WERI-Rb-1 (cell line): Measurements from ENCODE around the gene IDS.
A peak's percentile ranks its signal among the peaks of the same experiment; 100 is the strongest.
"Not testable (repeated sequence)": the region's sequence is repeated elsewhere in the genome, so short reads cannot be mapped to it uniquely, and the experiment has no call there.

ENCODE experiments used
- DNase-seq: peaks from one replicate; pipeline ENCODE4 v3.0.0-alpha.2; 2020
- H3K27ac ChIP-seq: fragments of 250-450 bp; sonication (Bioruptor Pico); 2 replicates; pipeline ENCODE4 v1.5.1; 2020; ENCODE audit warnings: mild to moderate bottlenecking, moderate library complexity
- H3K27me3 ChIP-seq: fragments of 250-450 bp; sonication (Bioruptor Pico); 2 replicates; pipeline ENCODE4 v1.5.1; 2021; ENCODE audit warnings: mild to moderate bottlenecking, low read depth, moderate library complexity; ENCODE audit not compliant: insufficient read depth, severe bottlenecking
- H3K36me3 ChIP-seq: fragments of 250-450 bp; sonication (Bioruptor Pico); 2 replicates; pipeline ENCODE4 v1.5.1; 2020; ENCODE audit warnings: mild to moderate bottlenecking, moderate library complexity
- H3K4me3 ChIP-seq: 2 replicates; pipeline ENCODE4 v1.5.1; 2011; ENCODE audit warnings: low read depth, mild to moderate bottlenecking, control low read depth, low read length
- H3K9me3 ChIP-seq: fragments of 250-450 bp; sonication (Bioruptor Pico); 2 replicates; pipeline ENCODE4 v1.5.1; 2021; ENCODE audit warnings: mild to moderate bottlenecking, moderate library complexity; ENCODE audit not compliant: severe bottlenecking
- TF ChIP-seq, protein P1 (sequence below): IDR thresholded peaks from 2 replicates; pipeline ENCODE4 v1.5.1; 2011; ENCODE audit warnings: low read depth, mild to moderate bottlenecking, control low read depth, inconsistent platforms, low read length

IDS gene

DNA sequence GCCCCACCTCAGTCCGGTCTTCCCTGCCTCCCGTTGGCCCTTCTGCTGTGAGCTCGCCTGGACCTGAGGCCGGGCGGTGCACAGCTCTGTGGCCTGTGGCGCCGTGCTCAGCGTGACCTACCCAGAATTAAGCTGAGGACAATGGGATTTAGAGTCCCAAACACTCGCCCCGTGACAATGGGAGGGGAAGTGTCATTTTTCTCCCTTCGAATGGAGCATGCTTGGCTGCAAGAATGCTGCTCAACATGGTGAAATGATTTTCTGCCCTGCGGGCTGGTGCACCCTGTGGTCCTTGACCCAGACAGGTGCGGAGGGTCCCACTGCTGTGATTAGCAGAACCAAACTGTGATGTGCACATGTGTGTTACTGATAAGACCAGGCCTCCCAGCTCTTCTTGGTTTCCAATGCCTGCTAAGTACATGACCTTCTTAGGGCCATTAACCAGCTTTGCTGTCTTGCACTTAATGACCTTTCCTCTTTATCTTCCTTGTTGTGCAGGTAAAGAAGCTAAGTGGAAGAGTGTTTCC is 36.5 kb upstream of the IDS start:
- Histone ChIP-seq H3K9me3 (no peaks in the 10 kb centered on the region), H3K36me3 (no peaks in the 10 kb centered on the region), H3K27ac (peak overlapping the region; percentile 74), H3K27me3 (no peaks in the 10 kb centered on the region), H3K4me3 (peak overlapping the region; percentile 62)
- TF ChIP-seq, protein P1, sequence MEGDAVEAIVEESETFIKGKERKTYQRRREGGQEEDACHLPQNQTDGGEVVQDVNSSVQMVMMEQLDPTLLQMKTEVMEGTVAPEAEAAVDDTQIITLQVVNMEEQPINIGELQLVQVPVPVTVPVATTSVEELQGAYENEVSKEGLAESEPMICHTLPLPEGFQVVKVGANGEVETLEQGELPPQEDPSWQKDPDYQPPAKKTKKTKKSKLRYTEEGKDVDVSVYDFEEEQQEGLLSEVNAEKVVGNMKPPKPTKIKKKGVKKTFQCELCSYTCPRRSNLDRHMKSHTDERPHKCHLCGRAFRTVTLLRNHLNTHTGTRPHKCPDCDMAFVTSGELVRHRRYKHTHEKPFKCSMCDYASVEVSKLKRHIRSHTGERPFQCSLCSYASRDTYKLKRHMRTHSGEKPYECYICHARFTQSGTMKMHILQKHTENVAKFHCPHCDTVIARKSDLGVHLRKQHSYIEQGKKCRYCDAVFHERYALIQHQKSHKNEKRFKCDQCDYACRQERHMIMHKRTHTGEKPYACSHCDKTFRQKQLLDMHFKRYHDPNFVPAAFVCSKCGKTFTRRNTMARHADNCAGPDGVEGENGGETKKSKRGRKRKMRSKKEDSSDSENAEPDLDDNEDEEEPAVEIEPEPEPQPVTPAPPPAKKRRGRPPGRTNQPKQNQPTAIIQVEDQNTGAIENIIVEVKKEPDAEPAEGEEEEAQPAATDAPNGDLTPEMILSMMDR, result no peak
- no peak for DNase-seq

DNA sequence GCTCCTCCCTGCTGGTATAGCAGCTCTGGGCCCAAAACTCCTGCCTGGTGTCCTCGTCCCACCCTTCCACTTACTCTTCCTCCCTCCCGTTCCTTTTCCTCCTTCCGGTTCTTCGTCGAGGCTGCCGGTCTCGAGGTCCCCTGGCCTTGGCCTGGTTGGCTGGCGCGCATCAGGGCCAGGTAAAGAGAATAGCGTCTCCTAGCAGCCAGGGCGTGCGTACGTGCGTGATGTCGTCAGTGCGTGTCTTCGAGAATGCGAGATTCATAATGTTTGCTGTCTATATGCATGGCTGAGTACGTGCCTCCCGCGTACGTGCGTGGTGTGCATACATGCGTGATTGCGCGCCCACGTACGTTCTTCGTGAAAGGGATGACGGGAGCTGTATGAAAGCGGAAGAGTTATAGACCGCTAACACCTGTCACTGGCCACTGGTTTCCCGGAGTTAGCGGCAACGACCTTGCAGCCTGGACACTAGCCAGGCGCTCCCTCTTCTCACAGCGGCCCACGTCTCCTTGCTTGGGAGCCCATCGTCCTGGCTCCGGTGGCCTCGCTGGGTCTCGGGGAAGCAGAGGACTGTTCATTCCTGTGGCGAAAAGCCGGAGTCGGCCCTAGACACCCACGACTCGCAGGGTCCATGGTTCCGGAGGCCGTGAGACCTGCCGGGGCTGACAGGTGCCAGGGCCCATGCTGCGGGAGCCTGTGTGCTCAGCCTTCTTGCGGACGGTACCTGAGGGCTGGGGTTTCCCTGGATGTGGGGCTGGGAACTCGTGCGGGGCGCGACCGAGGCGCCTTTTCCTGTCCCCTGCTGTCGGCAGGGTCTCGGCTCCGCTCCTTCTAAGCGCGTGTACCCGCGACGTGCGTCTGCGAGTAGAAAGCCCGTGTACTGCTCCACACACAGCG is 35.8 kb upstream of the IDS start, which contains the start of gene EOLA1:
Gene EOLA1, plus strand, starts transcription at position 392 of the 900 bp plus-strand sequence. CDS start 4,619 bp downstream, outside the sequence.
- Histone ChIP-seq H3K36me3 (no peaks in the 10 kb centered on the region), H3K4me3 (peak within 1 kb of the TSS; percentile 62), H3K27ac (peak within 1 kb of the TSS; percentile 74), H3K27me3 (no peaks in the 10 kb centered on the region), H3K9me3 (no peaks in the 10 kb centered on the region)
- TF ChIP-seq, protein P1, result no peak
- peak; percentile 89 for DNase-seq

DNA sequence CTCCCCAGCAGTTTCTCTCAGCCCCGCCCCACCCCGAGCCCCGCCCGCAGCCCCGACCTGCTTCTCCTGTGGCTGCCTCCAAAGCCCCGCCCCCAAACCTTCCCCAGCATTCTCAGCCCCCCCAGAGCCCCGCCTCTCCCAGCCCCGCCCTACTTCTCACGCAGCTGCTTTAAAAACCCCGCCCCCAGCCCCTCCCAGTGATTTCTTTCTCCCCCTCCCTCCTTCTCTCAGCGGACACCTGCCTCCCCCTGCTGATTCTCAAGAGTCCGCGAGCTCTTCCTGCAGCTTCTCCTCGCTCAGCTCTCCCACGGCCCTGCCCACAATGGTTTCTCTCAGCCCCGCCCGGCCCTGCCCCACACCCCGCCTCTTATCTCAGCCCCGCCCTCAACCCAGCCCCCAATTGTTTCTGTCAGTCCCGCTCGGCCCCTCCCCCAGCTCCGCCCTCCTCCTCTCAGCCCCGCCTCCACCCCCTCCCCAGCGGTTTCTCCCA is 35.1 kb upstream of the IDS start:
- H3K4me3 ChIP-seq, result peak overlapping the region; percentile 62
- peak; percentile 90 for DNase-seq
- no peaks in the 10 kb centered on the region for H3K36me3 ChIP-seq
- no peaks in the 10 kb centered on the region for H3K27me3 ChIP-seq
- peak overlapping the region; percentile 74 for H3K27ac ChIP-seq
- TF ChIP-seq, protein P1, result no peak
- H3K9me3 ChIP-seq, result no peaks in the 10 kb centered on the region

DNA sequence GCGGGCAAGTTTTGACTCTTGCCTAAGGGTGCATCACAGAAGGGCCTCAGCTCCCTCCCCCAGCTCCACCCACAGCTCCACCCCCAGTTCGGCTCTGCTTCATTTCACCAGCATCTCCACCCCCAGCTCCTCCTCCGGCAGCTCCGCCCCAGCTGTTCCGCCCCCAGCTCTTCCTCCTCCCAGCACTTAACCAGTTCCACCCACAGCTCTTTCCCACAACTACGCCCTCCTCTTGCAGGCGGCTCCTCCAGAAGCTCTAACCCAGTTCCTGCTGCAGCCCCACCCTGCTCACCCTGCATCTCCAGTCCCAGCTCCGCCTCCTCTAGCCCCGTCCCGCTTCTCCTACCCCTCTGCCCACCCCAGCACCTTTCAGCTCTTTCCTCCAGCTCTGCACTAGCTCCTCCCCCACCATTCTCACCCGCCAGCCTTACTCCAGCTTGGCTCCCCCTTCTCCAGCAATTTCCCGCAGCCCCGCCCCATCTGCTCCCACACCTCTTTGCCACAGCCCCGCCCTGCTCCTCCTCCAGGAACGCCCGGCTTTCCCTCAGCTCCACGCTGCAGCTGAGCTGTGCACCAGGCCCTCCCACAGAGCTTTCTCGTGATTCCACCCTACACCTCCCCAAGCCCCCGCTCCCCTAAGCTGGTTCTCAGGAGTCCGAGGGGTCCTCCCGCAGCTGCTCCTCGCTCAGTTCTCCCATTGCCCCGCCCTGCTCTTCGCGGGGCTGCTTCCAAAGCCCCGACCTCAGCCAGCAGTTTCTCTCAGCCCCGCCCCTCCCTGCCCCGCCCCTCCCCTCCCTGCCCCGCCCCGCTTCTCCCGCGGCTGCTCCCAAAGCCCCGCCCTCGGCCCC is 34.4 kb upstream of the IDS start:
- TF ChIP-seq, protein P1, result no peak
- Histone ChIP-seq H3K36me3 (no peaks in the 10 kb centered on the region), H3K4me3 (peak overlapping the region; percentile 47), H3K27ac (no peak overlapping the region), H3K9me3 (no peaks in the 10 kb centered on the region), H3K27me3 (no peaks in the 10 kb centered on the region)
- DNase-seq, result peak; percentile 88

DNA sequence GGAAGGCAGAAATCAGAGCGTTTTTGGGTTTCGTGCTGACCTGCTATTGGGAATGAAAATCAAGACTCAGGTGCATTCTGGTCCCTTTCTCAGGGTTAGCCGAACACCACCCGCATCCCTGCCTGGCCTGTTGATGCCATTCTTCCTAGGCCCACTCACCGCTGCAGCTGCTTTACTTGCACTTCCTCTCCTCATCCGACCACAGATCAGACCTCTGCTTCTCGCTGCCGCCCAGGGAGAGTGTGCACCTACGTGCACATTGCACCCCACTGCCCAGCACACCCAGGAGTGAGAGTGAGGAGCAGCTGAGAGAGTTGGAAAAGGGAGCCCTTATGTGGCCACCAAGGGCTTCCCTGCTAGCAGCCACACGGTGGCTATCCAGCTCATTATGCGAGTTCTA is 32.4 kb upstream of the IDS start:
- DNase-seq, H3K36me3 ChIP-seq, H3K27ac ChIP-seq: not testable (repeated sequence)

DNA sequence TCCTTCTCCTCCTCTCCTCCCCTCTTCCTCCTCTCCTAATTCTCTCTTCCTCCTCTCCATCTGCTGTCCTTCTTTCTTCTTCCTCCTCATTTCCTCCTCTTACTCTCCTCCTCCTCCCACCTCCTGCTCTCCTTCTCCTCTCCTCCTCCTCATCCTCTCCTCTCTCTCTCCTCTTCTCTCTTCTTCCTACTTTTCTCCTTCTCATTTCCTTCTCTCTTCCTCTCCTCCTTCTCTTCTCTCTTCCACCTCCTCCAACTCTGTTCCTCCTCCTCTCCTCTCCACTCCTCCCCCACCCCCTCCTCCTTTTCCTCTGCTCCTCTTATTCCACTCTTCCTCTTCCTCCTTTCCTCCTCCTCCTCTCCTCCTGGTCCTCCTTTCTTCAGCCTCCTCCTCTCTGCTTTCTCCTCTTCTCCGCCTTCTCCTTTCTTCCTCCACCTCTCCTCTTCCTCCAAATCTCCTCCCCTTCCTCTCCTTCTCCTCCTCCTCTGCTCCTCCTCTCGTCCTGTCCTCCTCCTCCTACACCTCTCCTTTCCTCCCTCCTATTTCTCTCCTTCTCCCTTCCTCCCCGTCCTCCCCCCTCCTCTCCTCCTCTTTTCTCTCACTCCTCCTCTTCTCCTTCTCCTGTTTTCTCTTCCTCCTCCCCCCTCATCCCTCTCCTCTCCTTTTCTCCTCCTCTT is 30.0 kb upstream of the IDS start:
- H3K27me3 ChIP-seq, H3K27ac ChIP-seq, H3K4me3 ChIP-seq, DNase-seq, H3K9me3 ChIP-seq, H3K36me3 ChIP-seq: not testable (repeated sequence)

More for the DNA sequence above, 32.4 kb upstream of the IDS start:
- H3K27me3 ChIP-seq, H3K4me3 ChIP-seq, H3K9me3 ChIP-seq: not testable (repeated sequence)

DNA sequence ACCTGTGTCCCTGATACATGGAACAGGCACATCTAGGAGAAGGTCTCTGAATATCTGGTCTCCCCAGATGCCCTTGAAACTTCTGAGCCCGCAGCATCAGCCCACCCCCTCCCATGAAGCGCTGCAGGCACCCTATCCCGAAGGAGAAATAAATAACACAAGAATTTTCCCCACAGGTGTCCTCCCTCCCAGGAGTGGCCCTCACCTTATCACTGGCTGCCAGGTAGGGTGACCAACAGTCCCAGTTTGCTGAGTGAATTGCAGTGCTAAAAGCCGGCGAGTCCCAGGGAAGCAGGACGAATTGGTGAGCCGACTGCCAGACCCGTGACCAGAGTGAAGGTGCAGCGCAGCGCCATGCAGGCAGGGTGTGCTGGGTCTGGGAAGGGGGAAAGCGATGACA is 28.9 kb upstream of the IDS start:
- not testable (repeated sequence) for H3K4me3 ChIP-seq, H3K36me3 ChIP-seq, H3K27ac ChIP-seq, H3K9me3 ChIP-seq, H3K27me3 ChIP-seq, DNase-seq

DNA sequence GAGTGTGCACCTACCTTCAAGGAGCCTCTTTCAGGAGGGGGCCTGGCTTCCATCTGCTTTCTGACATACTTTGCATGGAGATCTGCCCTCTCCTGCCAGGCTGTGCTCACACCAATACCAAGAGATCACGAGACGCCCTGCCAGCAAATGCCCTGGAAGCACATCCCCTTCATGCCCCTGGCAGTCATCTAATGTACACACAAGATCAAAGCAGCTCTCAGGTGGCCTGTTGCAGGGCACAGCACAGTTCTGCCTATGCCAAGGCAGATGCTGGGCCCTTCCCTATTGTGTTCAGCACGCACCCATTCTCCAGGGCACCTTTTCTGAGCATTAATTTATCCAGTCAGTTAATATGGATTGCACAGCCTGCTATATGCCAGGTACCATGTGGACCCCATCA is 27.8 kb upstream of the IDS start:
- not testable (repeated sequence) for H3K36me3 ChIP-seq, H3K4me3 ChIP-seq, H3K9me3 ChIP-seq, H3K27me3 ChIP-seq, H3K27ac ChIP-seq, DNase-seq
